Subcutaneous adipose tissue (tissue), 4 donors: ENCODE measurements around the gene C18orf63. TPM values are rescaled to one million over a fixed set of nuclear protein-coding genes. Genes with fewer than 3 reads are reported as not detected.

ENCODE experiments used
- CTCF ChIP-seq: fragments of 450-650 bp; IDR thresholded peaks from one replicate; pipeline ENCODE4 v1.5.1; 2016; ENCODE audit warnings: low read depth, mild to moderate bottlenecking, control low read depth, antibody characterized with exemption, moderate library complexity
- total RNA-seq, 4 donors: library from RNA; depleted of rRNA; stranded (reverse); fragments of >200 nt; gene quantifications; one replicate each; pipeline ENCODE4 v1.1.0, GENCODE V29; 2016

C18orf63 gene
- total RNA-seq, 4 donors from 2014 or later: not detected

- no peak for TF ChIP-seq CTCF
These were observed 728 bp upstream of the C18orf63 start for GRCh38 chr18:74314759-74315463.

GRCh38 chr18:74316257-74317170 lies 875 bp downstream of the C18orf63 start:
- TF ChIP-seq CTCF: no peak

GRCh38 chr18:74326231-74326630 lies 10.6 kb downstream of the C18orf63 start:
- TF ChIP-seq CTCF: no peak

- TF ChIP-seq CTCF: no peak
These were observed 12.6 kb downstream of the C18orf63 start for GRCh38 chr18:74328206-74328605.

- TF ChIP-seq CTCF: no peak
These were observed 14.1 kb downstream of the C18orf63 start for GRCh38 chr18:74329688-74330205.

- TF ChIP-seq CTCF: no peak
These were observed 15.8 kb downstream of the C18orf63 start for GRCh38 chr18:74331404-74331803.

- TF ChIP-seq CTCF: no peak
These were observed 17.5 kb downstream of the C18orf63 start for GRCh38 chr18:74333091-74333490.
